Upper lobe of left lung (tissue), 6 donors: ENCODE results near the gene DUSP23. TPM values are rescaled to one million over a fixed set of nuclear protein-coding genes. Genes with fewer than 3 reads are reported as not detected.

Experiments used
- ATAC-seq, 2 donors: fragments of 200-7000 bp; cut with Tn5 transposase; one replicate each; pipeline ENCODE4 v1.9.1; 2022; ENCODE audit warnings: mild to moderate bottlenecking in 2 of 2, moderate library complexity in 2 of 2; ENCODE audit not compliant: low FRiP score in 2 of 2
- DNase-seq, 2 donors: peaks; one replicate each; pipeline ENCODE4 v3.0.0-alpha.2; 2019 to 2020
- H3K27ac ChIP-seq, 4 donors: fragments of 200-600 bp; sonication (generic); one replicate each; pipeline ENCODE4 v1.5.1; 2016 to 2019
- H3K27me3 ChIP-seq, 4 donors: fragments of 200-600 bp; sonication (generic); one replicate each; pipeline ENCODE4 v1.5.1; 2017 to 2019
- H3K36me3 ChIP-seq, 4 donors: fragments of 200-600 bp; sonication (generic); one replicate each; pipeline ENCODE4 v1.5.1; 2016 to 2019
- H3K4me1 ChIP-seq, 4 donors: fragments of 200-600 bp; sonication (generic); one replicate each; pipeline ENCODE4 v1.5.1; 2018 to 2019
- H3K4me3 ChIP-seq, 4 donors: fragments of 200-600 bp; sonication (generic); one replicate each; pipeline ENCODE4 v1.5.1; 2017 to 2019; ENCODE audit warnings: mild to moderate bottlenecking in 2 of 4, moderate library complexity in 1 of 4
- H3K9me3 ChIP-seq, 4 donors: fragments of 200-600 bp; sonication (generic); one replicate each; pipeline ENCODE4 v1.5.1; 2018 to 2019
- EP300 ChIP-seq, 4 donors: sonication (generic); formaldehyde crosslinking; IDR thresholded peaks; one replicate each; pipeline ENCODE4 v1.5.1; 2017; ENCODE audit warnings: antibody characterized with exemption in 4 of 4, control low read depth in 2 of 4
- POLR2A ChIP-seq, 4 donors: fragments of 450-650 bp; IDR thresholded peaks; one replicate each; pipeline ENCODE4 v1.5.1; 2016 to 2017; ENCODE audit warnings: antibody characterized with exemption in 4 of 4, mild to moderate bottlenecking in 2 of 4
- POLR2AphosphoS5 ChIP-seq, 2 donors: sonication (generic); formaldehyde crosslinking; IDR thresholded peaks; one replicate each; pipeline ENCODE4 v1.5.1; 2017; ENCODE audit warnings: antibody characterized with exemption in 2 of 2
- WGBS, 2 donors: methylation state at CpG; one replicate each; pipeline ENCODE4 v1.1.5; 2017 to 2018; 5-methylcytosine and 5-hydroxymethylcytosine counted together
- total RNA-seq, 6 donors: library from RNA; depleted of rRNA in 4 of 6; stranded (reverse); fragments of >200 nt in 4 of 6; gene quantifications; one replicate each; pipeline versions ENCODE4 v1.1.0 to v1.2.1, GENCODE V29; 2016 to 2021
- TF ChIP-seq, protein P1 (sequence below), 6 experiments: fragments of 450-650 bp in 4 of 6; fragments of 200-600 bp in 2 of 6; sonication (generic) in 2 of 6; IDR thresholded peaks; one replicate each; pipeline ENCODE4 v1.5.1; 2016 to 2019; ENCODE audit warnings: antibody characterized with exemption in 6 of 6
- donor health status: DM: no; HTN: no; CAD: no; lungs with moderate emphysema.
- donor health status: DM: no; HTN: yes; CAD: no; lungs with severe emphysema.

The DUSP23 gene
- total RNA-seq, 6 donors from 2014 or later = 59.1 to 96.8 (median 79.9) TPM

DNA sequence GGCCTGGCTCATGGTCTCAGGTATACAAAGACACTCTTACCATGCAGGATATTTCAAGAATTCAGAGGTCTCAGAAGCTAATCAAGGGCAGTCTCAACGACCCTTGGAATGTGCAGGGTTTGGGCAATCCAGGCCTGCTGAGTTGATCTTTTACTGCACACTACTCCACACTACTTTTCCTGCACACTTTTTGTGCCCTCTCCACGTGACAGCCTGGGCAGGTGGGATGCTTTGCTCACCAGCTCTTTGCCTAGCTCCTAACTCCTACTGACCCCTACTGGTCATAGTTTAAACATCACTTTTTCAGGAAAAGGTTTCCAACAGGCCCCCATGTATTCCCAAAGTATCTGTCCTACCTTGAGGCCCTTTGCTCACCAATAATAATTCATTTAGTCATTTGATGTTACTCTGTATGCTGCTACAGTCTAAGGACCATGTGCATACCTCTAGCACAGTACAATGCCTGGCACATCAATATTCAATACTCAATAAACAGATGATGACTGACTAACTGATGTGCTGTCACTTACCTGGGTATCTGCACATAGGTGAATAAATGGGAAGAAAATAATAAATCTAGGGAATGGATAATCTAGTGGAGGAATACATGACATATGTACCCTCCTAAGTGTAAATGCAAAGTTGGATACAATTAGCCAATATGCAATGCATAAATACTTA is 9.6 kb downstream of the DUSP23 start:
- Histone ChIP-seq H3K4me1 (no peaks in the 10 kb centered on the region), H3K27ac (no peak overlapping the region), H3K4me3 (no peak overlapping the region), H3K36me3 (no peaks in the 10 kb centered on the region), H3K9me3 (no peaks in the 10 kb centered on the region), H3K27me3 (no peaks in the 10 kb centered on the region)
- DNase-seq = peak in 1 of 2 donors; percentile 34
- peak in 1 of 2 donors; percentile 42 for ATAC-seq
- 7 to 13% methylated on average over 2 of the region's 2 CpGs for WGBS, 2 donors
- no peak for TF ChIP-seq EP300 (IDR thresholded peaks at IDR 0.05)
- TF ChIP-seq, protein P1, sequence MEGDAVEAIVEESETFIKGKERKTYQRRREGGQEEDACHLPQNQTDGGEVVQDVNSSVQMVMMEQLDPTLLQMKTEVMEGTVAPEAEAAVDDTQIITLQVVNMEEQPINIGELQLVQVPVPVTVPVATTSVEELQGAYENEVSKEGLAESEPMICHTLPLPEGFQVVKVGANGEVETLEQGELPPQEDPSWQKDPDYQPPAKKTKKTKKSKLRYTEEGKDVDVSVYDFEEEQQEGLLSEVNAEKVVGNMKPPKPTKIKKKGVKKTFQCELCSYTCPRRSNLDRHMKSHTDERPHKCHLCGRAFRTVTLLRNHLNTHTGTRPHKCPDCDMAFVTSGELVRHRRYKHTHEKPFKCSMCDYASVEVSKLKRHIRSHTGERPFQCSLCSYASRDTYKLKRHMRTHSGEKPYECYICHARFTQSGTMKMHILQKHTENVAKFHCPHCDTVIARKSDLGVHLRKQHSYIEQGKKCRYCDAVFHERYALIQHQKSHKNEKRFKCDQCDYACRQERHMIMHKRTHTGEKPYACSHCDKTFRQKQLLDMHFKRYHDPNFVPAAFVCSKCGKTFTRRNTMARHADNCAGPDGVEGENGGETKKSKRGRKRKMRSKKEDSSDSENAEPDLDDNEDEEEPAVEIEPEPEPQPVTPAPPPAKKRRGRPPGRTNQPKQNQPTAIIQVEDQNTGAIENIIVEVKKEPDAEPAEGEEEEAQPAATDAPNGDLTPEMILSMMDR (IDR thresholded peaks at IDR 0.05) = peak; percentile 28 to 59 (median 47)

DNA sequence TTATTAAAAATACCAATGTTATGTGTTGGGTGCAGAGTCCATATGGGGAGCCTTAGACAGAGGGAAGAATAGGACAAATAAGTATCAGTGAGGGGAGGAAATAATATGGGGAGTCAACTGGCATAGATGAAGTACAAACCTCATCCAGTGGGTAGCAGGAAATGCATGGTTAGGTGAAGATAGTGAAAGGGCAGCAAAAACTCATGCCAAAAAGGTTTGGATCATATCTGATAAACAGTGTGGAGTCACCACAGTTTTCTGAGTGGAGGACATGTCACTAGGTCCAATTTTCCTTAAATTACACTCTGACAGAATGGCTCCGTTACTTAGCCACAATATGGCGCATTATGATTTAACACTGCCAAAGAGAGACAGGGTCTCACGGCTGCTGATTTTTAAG is 10.3 kb downstream of the DUSP23 start:
- no peak overlapping the region for H3K27ac ChIP-seq
- H3K4me3 ChIP-seq = no peak overlapping the region
- ATAC-seq (no peak), DNase-seq (no peak)
- H3K36me3 ChIP-seq = no peaks in the 10 kb centered on the region
- WGBS, 2 donors = 60 to 65% methylated on average over 3 of the region's 3 CpGs
- TF ChIP-seq EP300 (IDR thresholded peaks at IDR 0.05) (no peak), POLR2AphosphoS5 (IDR thresholded peaks at IDR 0.05) (no peak), POLR2A (IDR thresholded peaks at IDR 0.05) (no peak)
- TF ChIP-seq, protein P1 (IDR thresholded peaks at IDR 0.05) = no peak
- no peaks in the 10 kb centered on the region for H3K27me3 ChIP-seq
- no peaks in the 10 kb centered on the region for H3K9me3 ChIP-seq
- no peaks in the 10 kb centered on the region for H3K4me1 ChIP-seq

- Histone ChIP-seq H3K4me1 (no peaks in the 10 kb centered on the region), H3K27ac (no peak overlapping the region), H3K27me3 (no peaks in the 10 kb centered on the region), H3K36me3 (no peaks in the 10 kb centered on the region), H3K4me3 (no peak overlapping the region), H3K9me3 (no peaks in the 10 kb centered on the region)
- ATAC-seq (no peak), DNase-seq (no peak)
- 17 to 48% methylated on average over 3 of the region's 3 CpGs for whole genome bisulfite sequencing, 2 donors
- no peak for TF ChIP-seq POLR2A (IDR thresholded peaks at IDR 0.05)
- no peak for TF ChIP-seq EP300 (IDR thresholded peaks at IDR 0.05)
- TF ChIP-seq, protein P1 (IDR thresholded peaks at IDR 0.05) = no peak
- TF ChIP-seq POLR2AphosphoS5 (IDR thresholded peaks at IDR 0.05) = no peak
These were observed 10.7 kb downstream of the DUSP23 start for GRCh38 chr1:159791461-159791860.

GRCh38 chr1:159795534-159795933 is 14.8 kb downstream of the DUSP23 start:
- H3K36me3 ChIP-seq = no peaks in the 10 kb centered on the region
- no peak overlapping the region for H3K27ac ChIP-seq
- no peaks in the 10 kb centered on the region for H3K9me3 ChIP-seq
- peaks cover 0 to 4% (median 0%) of the 10 kb centered on the region in 4 donors for H3K4me1 ChIP-seq
- 55% methylated on average over 5 of the region's 5 CpGs for WGBS, 2 donors
- no peaks in the 10 kb centered on the region for H3K27me3 ChIP-seq
- no peak overlapping the region for H3K4me3 ChIP-seq
- no peak for DNase-seq
- ATAC-seq = no peak
- TF ChIP-seq POLR2A (IDR thresholded peaks at IDR 0.05) (no peak), EP300 (IDR thresholded peaks at IDR 0.05) (no peak), POLR2AphosphoS5 (IDR thresholded peaks at IDR 0.05) (no peak)
- TF ChIP-seq, protein P1 (IDR thresholded peaks at IDR 0.05) = no peak

DNA sequence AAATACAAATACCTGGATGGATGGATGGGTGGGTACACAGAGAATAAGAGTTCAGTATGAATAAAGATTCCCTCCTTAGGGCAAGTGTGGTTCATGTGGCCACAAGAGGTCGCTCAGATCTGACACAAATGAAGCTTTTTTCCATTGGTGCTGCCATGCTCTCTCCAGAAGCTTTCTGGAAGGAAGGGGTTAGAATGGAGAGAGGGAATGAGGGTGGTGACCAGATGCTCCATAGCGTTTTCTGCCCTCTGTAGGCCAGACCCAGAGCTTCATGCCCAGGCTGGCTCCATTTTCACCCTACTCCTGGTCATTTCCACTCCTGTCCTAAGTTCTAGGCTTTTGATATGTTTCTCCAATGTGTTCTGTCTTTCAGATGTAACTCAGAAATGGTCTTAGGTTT is 18.1 kb downstream of the DUSP23 start:
- Histone ChIP-seq H3K27ac (no peak overlapping the region), H3K4me1 (peaks cover 0 to 9% (median 3%) of the 10 kb centered on the region in 4 donors), H3K36me3 (no peaks in the 10 kb centered on the region), H3K4me3 (no peak overlapping the region), H3K9me3 (no peaks in the 10 kb centered on the region), H3K27me3 (no peaks in the 10 kb centered on the region)
- DNase-seq (peak in 1 of 2 donors; percentile 65), ATAC-seq (peak; percentile 79 to 92)
- no peak for TF ChIP-seq POLR2AphosphoS5 (IDR thresholded peaks at IDR 0.05)
- TF ChIP-seq, protein P1 (IDR thresholded peaks at IDR 0.05) = peak; percentile 58 to 87 (median 78)
- TF ChIP-seq POLR2A (IDR thresholded peaks at IDR 0.05) = no peak
- WGBS, 2 donors = 2 to 7% methylated on average over 2 of the region's 2 CpGs
